Measurements from ENCODE around the gene TPK1. TPM values are rescaled to one million over a fixed set of nuclear protein-coding genes. Genes with fewer than 3 reads are reported as not detected.

The TPK1 gene
- total RNA-seq, 3 donors from 2014 or later (not counting 1 experiment from before 2014, with no cell fraction given) = 20.9 to 28.6 (median 25.3) TPM

GRCh38 chr7:144500225-144500624, 335.6 kb downstream of the TPK1 start:
- Histone ChIP-seq H3K9me3 (ENCODE audit: control insufficient read depth, insufficient read depth, low read length) (no peaks in the 10 kb centered on the region), H3K36me3 (ENCODE audit: control insufficient read depth, insufficient read depth, low read length) (no peaks in the 10 kb centered on the region), H3K27ac (ENCODE audit: low read length) (no peak overlapping the region), H3K4me3 (ENCODE audit: low read length) (no peak overlapping the region), H3K4me1 (ENCODE audit: control insufficient read depth, insufficient read depth, low read length) (no peaks in the 10 kb centered on the region), H3K27me3 (ENCODE audit: control insufficient read depth, insufficient read depth, low read length) (no peaks in the 10 kb centered on the region)
- 90% methylated on average over 5 of the region's 5 CpGs for WGBS (ENCODE audit: insufficient coverage)
- TF ChIP-seq CTCF (IDR thresholded peaks at IDR 0.05) = no peak
- no peaks in the 10 kb centered on the region for H3K9me3 Mint-ChIP-seq
- ATAC-seq (no peak), DNase-seq (no peak)
- intact Hi-C loops (cut with micrococcal nuclease) = no loop called here
- H3K27ac Mint-ChIP-seq = no peak overlapping the region
- no peaks in the 10 kb centered on the region for H3K4me1 Mint-ChIP-seq
- no peaks in the 10 kb centered on the region for H3K36me3 Mint-ChIP-seq
- no peak overlapping the region for H3K4me3 Mint-ChIP-seq
- H3K27me3 Mint-ChIP-seq (ENCODE audit: low read depth in 2 of 2) = no peaks in the 10 kb centered on the region

- TF ChIP-seq CTCF (IDR thresholded peaks at IDR 0.05) = no peak
- no peaks in the 10 kb centered on the region for H3K9me3 ChIP-seq (ENCODE audit: control insufficient read depth, insufficient read depth, low read length)
- H3K36me3 ChIP-seq (ENCODE audit: control insufficient read depth, insufficient read depth, low read length) = no peaks in the 10 kb centered on the region
- Mint-ChIP-seq H3K27me3 (ENCODE audit: low read depth in 2 of 2) (no peaks in the 10 kb centered on the region), H3K4me3 (no peak overlapping the region), H3K27ac (no peak overlapping the region), H3K36me3 (no peaks in the 10 kb centered on the region), H3K4me1 (no peaks in the 10 kb centered on the region), H3K9me3 (no peaks in the 10 kb centered on the region)
- no peak for DNase-seq
- intact Hi-C loops (cut with micrococcal nuclease) = no loop called here
- no peak overlapping the region for H3K27ac ChIP-seq (ENCODE audit: low read length)
- no CpG with 5 or more reads among the region's 1 CpG for WGBS (ENCODE audit: insufficient coverage)
- no peaks in the 10 kb centered on the region for H3K4me1 ChIP-seq (ENCODE audit: control insufficient read depth, insufficient read depth, low read length)
- no peak overlapping the region for H3K4me3 ChIP-seq (ENCODE audit: low read length)
- ATAC-seq = no peak
- no peaks in the 10 kb centered on the region for H3K27me3 ChIP-seq (ENCODE audit: control insufficient read depth, insufficient read depth, low read length)
Observed at GRCh38 chr7:144497282-144497681, 338.6 kb downstream of the TPK1 start.

- Mint-ChIP-seq H3K27me3 (ENCODE audit: low read depth in 2 of 2) (no peaks in the 10 kb centered on the region), H3K4me3 (no peak overlapping the region), H3K27ac (no peak overlapping the region), H3K4me1 (no peaks in the 10 kb centered on the region), H3K36me3 (no peaks in the 10 kb centered on the region), H3K9me3 (no peaks in the 10 kb centered on the region)
- H3K27me3 ChIP-seq (ENCODE audit: control insufficient read depth, insufficient read depth, low read length) = no peaks in the 10 kb centered on the region
- no peak overlapping the region for H3K4me3 ChIP-seq (ENCODE audit: low read length)
- ATAC-seq = no peak
- H3K36me3 ChIP-seq (ENCODE audit: control insufficient read depth, insufficient read depth, low read length) = no peaks in the 10 kb centered on the region
- no peaks in the 10 kb centered on the region for H3K4me1 ChIP-seq (ENCODE audit: control insufficient read depth, insufficient read depth, low read length)
- intact Hi-C loops (cut with micrococcal nuclease) = no loop called here
- no peak overlapping the region for H3K27ac ChIP-seq (ENCODE audit: low read length)
- WGBS (ENCODE audit: insufficient coverage) = 92% methylated on average over 1 of the region's 1 CpG
- DNase-seq = no peak
- no peaks in the 10 kb centered on the region for H3K9me3 ChIP-seq (ENCODE audit: control insufficient read depth, insufficient read depth, low read length)
- no peak for TF ChIP-seq CTCF (IDR thresholded peaks at IDR 0.05)
Observed at GRCh38 chr7:144494355-144494754, 341.5 kb downstream of the TPK1 start.

- Mint-ChIP-seq H3K4me3 (no peak overlapping the region), H3K4me1 (no peaks in the 10 kb centered on the region), H3K9me3 (no peaks in the 10 kb centered on the region), H3K36me3 (no peaks in the 10 kb centered on the region), H3K27me3 (ENCODE audit: low read depth in 2 of 2) (no peaks in the 10 kb centered on the region), H3K27ac (no peak overlapping the region)
- WGBS (ENCODE audit: insufficient coverage) = 59% methylated on average over 4 of the region's 4 CpGs
- no peak overlapping the region for H3K4me3 ChIP-seq (ENCODE audit: low read length)
- H3K9me3 ChIP-seq (ENCODE audit: control insufficient read depth, insufficient read depth, low read length) = no peaks in the 10 kb centered on the region
- H3K36me3 ChIP-seq (ENCODE audit: control insufficient read depth, insufficient read depth, low read length) = no peaks in the 10 kb centered on the region
- H3K4me1 ChIP-seq (ENCODE audit: control insufficient read depth, insufficient read depth, low read length) = no peaks in the 10 kb centered on the region
- no peak overlapping the region for H3K27ac ChIP-seq (ENCODE audit: low read length)
- ATAC-seq (no peak), DNase-seq (no peak)
- H3K27me3 ChIP-seq (ENCODE audit: control insufficient read depth, insufficient read depth, low read length) = no peaks in the 10 kb centered on the region
- no peak for TF ChIP-seq CTCF (IDR thresholded peaks at IDR 0.05)
- intact Hi-C loops (cut with micrococcal nuclease) = no loop called here
Observed at GRCh38 chr7:144489504-144489903, 346.3 kb downstream of the TPK1 start.
